Right lobe of liver (tissue), 4 donors: ENCODE results near the gene DNA2.

Source experiments
- POLR2A ChIP-seq: fragments of 450-650 bp; IDR thresholded peaks from one replicate; pipeline ENCODE4 v1.6.1; 2017; ENCODE audit warnings: antibody characterized with exemption, mild to moderate bottlenecking
- TF ChIP-seq, protein P1 (sequence below), 4 donors: fragments of 200-600 bp in 3 of 4; fragments of 450-650 bp in 1 of 4; IDR thresholded peaks; one replicate each; pipeline versions ENCODE4 v1.5.1 to v1.8.0; 2016 to 2022; ENCODE audit warnings: antibody characterized with exemption in 4 of 4, mild to moderate bottlenecking in 2 of 4
- donor health status: DM: no; HTN: no; CAD: no.
- donor health status: DM: no; HTN: no; CAD: no.
- donor health status: DM: no; HTN: yes; CAD: no.

DNA sequence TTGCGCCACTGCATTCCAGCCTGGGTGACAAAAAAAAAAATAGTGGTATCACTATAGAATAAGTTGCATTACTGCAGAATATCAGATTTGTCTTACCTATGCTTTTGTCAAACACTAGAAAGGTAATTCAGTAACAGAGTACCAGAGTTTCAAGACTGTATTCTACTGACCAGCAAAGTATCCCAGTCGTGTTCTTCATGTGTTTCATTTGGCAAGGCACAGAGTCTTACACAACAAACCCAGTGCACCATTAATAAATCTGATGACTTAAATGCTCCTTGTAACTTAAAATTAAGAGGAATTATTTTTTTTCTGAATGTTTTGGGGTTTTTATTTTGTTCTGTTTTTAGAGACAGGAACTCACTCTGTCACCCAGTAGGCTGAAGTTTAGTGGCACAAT, 104.7 kb downstream of the DNA2 start:
- no peak for TF ChIP-seq POLR2A
- TF ChIP-seq, protein P1, sequence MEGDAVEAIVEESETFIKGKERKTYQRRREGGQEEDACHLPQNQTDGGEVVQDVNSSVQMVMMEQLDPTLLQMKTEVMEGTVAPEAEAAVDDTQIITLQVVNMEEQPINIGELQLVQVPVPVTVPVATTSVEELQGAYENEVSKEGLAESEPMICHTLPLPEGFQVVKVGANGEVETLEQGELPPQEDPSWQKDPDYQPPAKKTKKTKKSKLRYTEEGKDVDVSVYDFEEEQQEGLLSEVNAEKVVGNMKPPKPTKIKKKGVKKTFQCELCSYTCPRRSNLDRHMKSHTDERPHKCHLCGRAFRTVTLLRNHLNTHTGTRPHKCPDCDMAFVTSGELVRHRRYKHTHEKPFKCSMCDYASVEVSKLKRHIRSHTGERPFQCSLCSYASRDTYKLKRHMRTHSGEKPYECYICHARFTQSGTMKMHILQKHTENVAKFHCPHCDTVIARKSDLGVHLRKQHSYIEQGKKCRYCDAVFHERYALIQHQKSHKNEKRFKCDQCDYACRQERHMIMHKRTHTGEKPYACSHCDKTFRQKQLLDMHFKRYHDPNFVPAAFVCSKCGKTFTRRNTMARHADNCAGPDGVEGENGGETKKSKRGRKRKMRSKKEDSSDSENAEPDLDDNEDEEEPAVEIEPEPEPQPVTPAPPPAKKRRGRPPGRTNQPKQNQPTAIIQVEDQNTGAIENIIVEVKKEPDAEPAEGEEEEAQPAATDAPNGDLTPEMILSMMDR (IDR thresholded peaks at IDR 0.05): no peak
